IMR-90 (cell line): ENCODE measurements around the gene ARHGAP8. TPM values are rescaled to one million over a fixed set of nuclear protein-coding genes. Genes with fewer than 3 reads are reported as not detected.

Experiments
- ATAC-seq: fragments of 200-7000 bp; cut with Tn5 transposase; 2 replicates; pipeline ENCODE4 v1.9.1; 2020; ENCODE audit warnings: low read depth, mild to moderate bottlenecking, moderate library complexity
- BruUV-seq: library from RNA; stranded (reverse); fragments of 400-500 nt; replicated peaks from 2 replicates; lab custom pipeline; 2021; lab: Mats Ljungman, UMichigan
- CTCF ChIA-PET: fragments of 300-600 bp; formaldehyde crosslinking; extraction: SDS; loops from one replicate; lab custom pipeline; 2021; ENCODE audit warnings: antibody characterized with exemption; lab: Yijun Ruan, JAX
- POLR2A ChIA-PET: fragments of 300-600 bp; sonication (Branson Sonifier 250); formaldehyde crosslinking; loops from one replicate; lab custom pipeline; 2022; ENCODE audit warnings: antibody characterized with exemption; ENCODE audit not compliant: unreplicated experiment; lab: Charles Lee
- DNase-seq: peaks from one replicate; pipeline ENCODE4 v3.0.0; 2013
- H2AFZ ChIP-seq: replicated peaks from 2 replicates; pipeline ENCODE3; 2013; ENCODE audit warnings: low read length, mild to moderate bottlenecking; ENCODE audit not compliant: poor library complexity
- H2AK5ac ChIP-seq: 2 replicates; pipeline ENCODE4 v1.6.1; 2013; ENCODE audit warnings: low read depth, low read length, inconsistent platforms
- H2AK9ac ChIP-seq: replicated peaks from 2 replicates; pipeline ENCODE3; 2013; ENCODE audit warnings: mild to moderate bottlenecking, low read depth, low read length, moderate library complexity; ENCODE audit not compliant: poor library complexity
- H2BK120ac ChIP-seq: 2 replicates; pipeline ENCODE4 v1.6.1; 2013; ENCODE audit warnings: low read depth, low read length, inconsistent platforms
- H2BK15ac ChIP-seq: 3 replicates; pipeline ENCODE4 v1.6.1; 2013; ENCODE audit warnings: low read depth, low read length, inconsistent platforms
- H2BK20ac ChIP-seq: 2 replicates; pipeline ENCODE4 v1.6.1; 2013; ENCODE audit warnings: low read depth, mild to moderate bottlenecking, inconsistent platforms, low read length, moderate library complexity
- H2BK5ac ChIP-seq: 2 replicates; pipeline ENCODE4 v1.6.1; 2013; ENCODE audit warnings: mild to moderate bottlenecking, low read depth, low read length, inconsistent platforms; ENCODE audit not compliant: poor library complexity, severe bottlenecking
- H3K14ac ChIP-seq: replicated peaks from 2 replicates; pipeline ENCODE4 v1.6.1; 2013; ENCODE audit warnings: low read depth, low read length, inconsistent platforms
- H3K18ac ChIP-seq: 2 replicates; pipeline ENCODE4 v1.6.1; 2013; ENCODE audit warnings: low read depth, low read length, control low read depth
- H3K23ac ChIP-seq: 2 replicates; pipeline ENCODE4 v1.6.1; 2013; ENCODE audit warnings: low read depth, low read length, inconsistent platforms
- H3K27ac ChIP-seq: 2 replicates; pipeline ENCODE4 v1.5.1; 2013; ENCODE audit warnings: mild to moderate bottlenecking, control low read depth, low read length; ENCODE audit not compliant: insufficient read depth
- H3K27me3 ChIP-seq: 2 replicates; pipeline ENCODE4 v1.6.1; 2013; ENCODE audit warnings: low read length; ENCODE audit not compliant: control insufficient read depth, insufficient read depth
- H3K36me3 ChIP-seq: 2 replicates; pipeline ENCODE4 v1.6.1; 2013; ENCODE audit warnings: low read length, mixed read lengths; ENCODE audit not compliant: control insufficient read depth, insufficient read depth
- H3K4ac ChIP-seq: 2 replicates; pipeline ENCODE4 v1.6.1; 2013; ENCODE audit warnings: low read depth, low read length, inconsistent platforms
- H3K4me1 ChIP-seq: 2 replicates; pipeline ENCODE4 v1.6.1; 2013; ENCODE audit warnings: low read length, mixed read lengths; ENCODE audit not compliant: control insufficient read depth, insufficient read depth
- H3K4me2 ChIP-seq: 2 replicates; pipeline ENCODE4 v1.6.1; 2013; ENCODE audit warnings: low read depth, mild to moderate bottlenecking, control low read depth, low read length, moderate library complexity
- H3K4me3 ChIP-seq: 2 replicates; pipeline ENCODE4 v1.5.1; 2013; ENCODE audit warnings: low read depth, mild to moderate bottlenecking, control low read depth, low read length, moderate library complexity; ENCODE audit not compliant: insufficient read depth
- H3K56ac ChIP-seq: 2 replicates; pipeline ENCODE4 v1.6.1; 2013; ENCODE audit warnings: low read length, inconsistent platforms; ENCODE audit not compliant: insufficient read depth; ENCODE audit errors: extremely low read depth
- H3K79me1 ChIP-seq, 2 experiments: 2 replicates each; pipeline ENCODE4 v1.6.1; 2013; ENCODE audit warnings: low read length in 2 of 2, inconsistent platforms in 1 of 2, low read depth in 1 of 2
- H3K9ac ChIP-seq: 2 replicates; pipeline ENCODE4 v1.6.1; 2013; ENCODE audit warnings: low read depth, low read length, control low read depth
- H3K9me1 ChIP-seq: 2 replicates; pipeline ENCODE4 v1.6.1; 2013; ENCODE audit warnings: low read length, inconsistent platforms; ENCODE audit not compliant: insufficient read depth
- H3K9me3 ChIP-seq: 2 replicates; pipeline ENCODE4 v1.6.1; 2013; ENCODE audit warnings: low read length; ENCODE audit not compliant: control insufficient read depth, insufficient read depth
- H4K20me1 ChIP-seq: 2 replicates; pipeline ENCODE4 v1.6.1; 2013; ENCODE audit warnings: low read length, inconsistent platforms; ENCODE audit not compliant: insufficient read depth
- H4K5ac ChIP-seq: 2 replicates; pipeline ENCODE4 v1.6.1; 2013; ENCODE audit warnings: mild to moderate bottlenecking, low read depth, low read length, control low read depth
- H4K8ac ChIP-seq, 2 experiments: 2 replicates each; pipeline ENCODE4 v1.6.1; 2013; ENCODE audit warnings: low read depth in 2 of 2, low read length in 2 of 2, control low read depth in 1 of 2, inconsistent platforms in 1 of 2
- H4K91ac ChIP-seq: 2 replicates; pipeline ENCODE4 v1.6.1; 2013; ENCODE audit warnings: low read depth, low read length, inconsistent platforms; ENCODE audit not compliant: insufficient read depth
- BHLHE40 ChIP-seq: fragments of 150-350 bp; IDR thresholded peaks from 2 replicates; pipeline ENCODE4 v1.6.1; 2016; ENCODE audit warnings: mild to moderate bottlenecking, low read depth, low read length
- CEBPB ChIP-seq: IDR thresholded peaks from 2 replicates; pipeline ENCODE4 v1.6.1; 2012; ENCODE audit warnings: low read depth, low read length, improper control_type of control experiment
- CHD1 ChIP-seq: IDR thresholded peaks from 2 replicates; pipeline ENCODE4 v1.6.1; 2012; ENCODE audit warnings: low read depth, low read length, improper control_type of control experiment
- CTCF ChIP-seq: conservative IDR thresholded peaks from 2 replicates; pipeline ENCODE4 v1.5.1; 2012; ENCODE audit warnings: mild to moderate bottlenecking, low read depth, low read length, improper control_type of control experiment
- ELK1 ChIP-seq: fragments of 150-350 bp; IDR thresholded peaks from 2 replicates; pipeline ENCODE4 v1.6.1; 2016; ENCODE audit warnings: low read depth, mild to moderate bottlenecking, low read length, moderate library complexity, borderline replicate concordance
- FOS ChIP-seq: fragments of 150-350 bp; IDR thresholded peaks from 2 replicates; pipeline ENCODE4 v1.6.1; 2016; ENCODE audit warnings: low read depth, low read length
- MAFK ChIP-seq: IDR thresholded peaks from 2 replicates; pipeline ENCODE4 v1.6.1; 2012; ENCODE audit warnings: low read depth, low read length, improper control_type of control experiment
- MAZ ChIP-seq: IDR thresholded peaks from 2 replicates; pipeline ENCODE4 v1.6.1; 2012; ENCODE audit warnings: low read depth, mild to moderate bottlenecking, low read length, improper control_type of control experiment, moderate library complexity, borderline replicate concordance
- MXI1 ChIP-seq: IDR thresholded peaks from 2 replicates; pipeline ENCODE4 v1.6.1; 2012; ENCODE audit warnings: low read depth, mild to moderate bottlenecking, low read length, moderate library complexity, borderline replicate concordance
- NFE2L2 ChIP-seq: fragments of 150-350 bp; IDR thresholded peaks from 2 replicates; pipeline ENCODE4 v1.6.1; 2016; ENCODE audit warnings: low read depth, mild to moderate bottlenecking, low read length
- POLR2A ChIP-seq: IDR thresholded peaks from 2 replicates; pipeline ENCODE4 v1.6.1; 2012; ENCODE audit warnings: mild to moderate bottlenecking, low read depth, low read length
- RAD21 ChIP-seq: IDR thresholded peaks from 2 replicates; pipeline ENCODE4 v1.6.1; 2012; ENCODE audit warnings: low read length, improper control_type of control experiment
- RCOR1 ChIP-seq: IDR thresholded peaks from 2 replicates; pipeline ENCODE4 v1.6.1; 2012; ENCODE audit warnings: mild to moderate bottlenecking, low read length, improper control_type of control experiment; ENCODE audit not compliant: insufficient replicate concordance
- RFX5 ChIP-seq: IDR thresholded peaks from 2 replicates; pipeline ENCODE4 v1.8.0; 2012; ENCODE audit warnings: low read depth, mild to moderate bottlenecking, low read length, moderate library complexity
- SMC3 ChIP-seq: fragments of 150-350 bp; IDR thresholded peaks from 2 replicates; pipeline ENCODE4 v1.6.1; 2016; ENCODE audit warnings: low read depth, mild to moderate bottlenecking, antibody characterized with exemption, low read length, moderate library complexity
- USF2 ChIP-seq: fragments of 150-350 bp; IDR thresholded peaks from 2 replicates; pipeline ENCODE4 v1.6.1; 2017; ENCODE audit warnings: mild to moderate bottlenecking, antibody characterized with exemption, low read length, low read depth
- WGBS, 2 experiments: methylation state at CpG; one replicate each; pipeline versions ENCODE4 v1.1.5 to v1.1.7; 2013; ENCODE audit warnings: missing lambda C conversion rate in 2 of 2; ENCODE audit not compliant: insufficient read length in 1 of 2; ENCODE audit errors: extremely low coverage in 2 of 2; 5-methylcytosine and 5-hydroxymethylcytosine counted together
- dilution Hi-C: fragments of 300-500 bp; cut with HindIII; formaldehyde crosslinking; loops from one replicate; pipeline ENCODE4 v1.14.3; 2018; ENCODE audit warnings: low sequenced_read_pairs; ENCODE audit not compliant: unreplicated experiment
- in situ Hi-C: fragments of 300-500 bp; cut with MboI; formaldehyde crosslinking; loops from 3 replicates; pipeline ENCODE4 v1.14.3; 2019; ENCODE audit warnings: low sequenced_read_pairs, inconsistent platforms, mixed read lengths
- intact Hi-C: fragments of 100-400 bp; cut with micrococcal nuclease; formaldehyde crosslinking; loops from 2 replicates; pipeline ENCODE4 v1.10.0; 2022
- polyA plus RNA-seq, 3 experiments: library from polyadenylated mRNA; depleted of rRNA; stranded (reverse); fragments of >200 nt; gene quantifications; 2 replicates each; pipeline ENCODE4 v1.2.3, GENCODE V29; 2012; ENCODE audit warnings: low replicate concordance in 1 of 3
- total RNA-seq: library from RNA; depleted of rRNA; stranded (reverse); fragments of >200 nt; gene quantifications from 2 replicates; pipeline ENCODE4 v1.2.3, GENCODE V29; 2012

Gene ARHGAP8
- total and polyA plus RNA-seq, 2 of the 4 experiments (the other 2 are of a cell fraction): 0.18 to 0.21 TPM

- no peaks in the 10 kb centered on the region for H3K36me3 ChIP-seq
- no peak overlapping the region for H3K4me3 ChIP-seq
- H4K91ac ChIP-seq: no peak overlapping the region
- no peak overlapping the region for H2BK5ac ChIP-seq
- H4K8ac ChIP-seq: no peak overlapping the region
- no peak overlapping the region for H2BK15ac ChIP-seq
- ChIA-PET POLR2A (no interaction called here), CTCF (no interaction called here)
- DNase-seq (no peak), ATAC-seq (no peak)
- H2BK20ac ChIP-seq: no peak overlapping the region
- intact Hi-C loops: no loop called here
- H3K9ac ChIP-seq: no peak overlapping the region
- no peak overlapping the region for H3K23ac ChIP-seq
- no TSS peak for BruUV-seq
- no peak overlapping the region for H3K4ac ChIP-seq
- H3K18ac ChIP-seq: no peak overlapping the region
- H3K14ac ChIP-seq: no peak overlapping the region
- TF ChIP-seq CHD1: no peak
- TF ChIP-seq MAZ: no peak
- TF ChIP-seq CEBPB: no peak
- no peak for TF ChIP-seq RCOR1
- no peak for TF ChIP-seq FOS
- TF ChIP-seq MAFK: no peak
- no peak for TF ChIP-seq POLR2A
- no peak for TF ChIP-seq CTCF
- TF ChIP-seq ELK1: no peak
- TF ChIP-seq RAD21: no peak
- no peak for TF ChIP-seq USF2
- no peak for TF ChIP-seq RFX5
- no peak for TF ChIP-seq NFE2L2
- no peak for TF ChIP-seq MXI1
- no peak for TF ChIP-seq SMC3
- TF ChIP-seq BHLHE40: no peak
- H2AK9ac ChIP-seq: no peak overlapping the region
- no peaks in the 10 kb centered on the region for H4K20me1 ChIP-seq
- H2AFZ ChIP-seq: no peak overlapping the region
- H3K4me2 ChIP-seq: no peak overlapping the region
- no peak overlapping the region for H2BK120ac ChIP-seq
- H3K27ac ChIP-seq: no peak overlapping the region
- no peaks in the 10 kb centered on the region for H3K9me1 ChIP-seq
- H3K79me1 ChIP-seq: no peaks in the 10 kb centered on the region
- no peak overlapping the region for H4K5ac ChIP-seq
- dilution Hi-C loops: no loop called here
- in situ Hi-C loops: no loop called here
- H2AK5ac ChIP-seq: no peak overlapping the region
- H3K27me3 ChIP-seq: no peaks in the 10 kb centered on the region
- no CpG with 5 or more reads among the region's 13 CpGs for WGBS, 2 experiments
- H3K4me1 ChIP-seq: no peaks in the 10 kb centered on the region
- no peak overlapping the region for H3K56ac ChIP-seq
- no peaks in the 10 kb centered on the region for H3K9me3 ChIP-seq
Measured at GRCh38 chr22:44859641-44860040, 107.3 kb downstream of the ARHGAP8 start.
